IPS-NIHi7 (cell line): ENCODE data around the gene GBA2.

Source experiments
- DNase-seq: peaks from one replicate; pipeline ENCODE4 v3.0.0; 2012; ENCODE audit warnings: mixed read lengths; ENCODE audit errors: extremely low spot score

The GBA2 gene

GRCh38 chr9:35738924-35739323 is 10.1 kb downstream of the GBA2 start:
- DNase-seq = no peak

GRCh38 chr9:35738186-35738585 is 10.8 kb downstream of the GBA2 start:
- DNase-seq = no peak

- DNase-seq = no peak
Measured at GRCh38 chr9:35737143-35737542, 11.9 kb downstream of the GBA2 start.

- DNase-seq = peak; percentile 83
Measured at GRCh38 chr9:35736201-35736633, 12.8 kb downstream of the GBA2 start.

GRCh38 chr9:35734096-35734495 is 14.9 kb downstream of the GBA2 start:
- no peak for DNase-seq

- peak; percentile 68 for DNase-seq
Measured at GRCh38 chr9:35732800-35733541, 16.1 kb downstream of the GBA2 start.

- peak; percentile 90 for DNase-seq
Measured at GRCh38 chr9:35732185-35732799, 16.7 kb downstream of the GBA2 start, which contains the start of the genes CREB3 and TLN1. Gene CREB3 (plus strand): TSS chr9:35732666. CDS start chr9:35732773, 107 bp downstream. Gene TLN1 (minus strand): TSS chr9:35732195. CDS start chr9:35725694, 6,501 bp downstream.

GRCh38 chr9:35731415-35732184 is 17.4 kb downstream of the GBA2 start:
- DNase-seq = peak; percentile 26

GRCh38 chr9:35730486-35730854 is 18.6 kb downstream of the GBA2 start:
- no peak for DNase-seq

- peak; percentile 71 for DNase-seq
Measured at GRCh38 chr9:35729700-35730485, 19.1 kb downstream of the GBA2 start.

GRCh38 chr9:35729101-35729500 is 19.9 kb downstream of the GBA2 start:
- no peak for DNase-seq

GRCh38 chr9:35728041-35728971 is 20.7 kb downstream of the GBA2 start:
- DNase-seq = peak; percentile 74

GRCh38 chr9:35727676-35728040 is 21.4 kb downstream of the GBA2 start:
- no peak for DNase-seq

GRCh38 chr9:35726931-35727330 is 22.1 kb downstream of the GBA2 start:
- no peak for DNase-seq

- peak; percentile 23 for DNase-seq
Measured at GRCh38 chr9:35725362-35725761, 23.7 kb downstream of the GBA2 start.

- DNase-seq = no peak
Measured at GRCh38 chr9:35723908-35724307, 25.1 kb downstream of the GBA2 start.

GRCh38 chr9:35723426-35723825 is 25.6 kb downstream of the GBA2 start:
- no peak for DNase-seq

GRCh38 chr9:35719546-35719945 is 29.5 kb downstream of the GBA2 start:
- no peak for DNase-seq

- DNase-seq = no peak
Measured at GRCh38 chr9:35718721-35719511, 30.1 kb downstream of the GBA2 start.
